Measurements from ENCODE around the gene ARVCF.

DNA sequence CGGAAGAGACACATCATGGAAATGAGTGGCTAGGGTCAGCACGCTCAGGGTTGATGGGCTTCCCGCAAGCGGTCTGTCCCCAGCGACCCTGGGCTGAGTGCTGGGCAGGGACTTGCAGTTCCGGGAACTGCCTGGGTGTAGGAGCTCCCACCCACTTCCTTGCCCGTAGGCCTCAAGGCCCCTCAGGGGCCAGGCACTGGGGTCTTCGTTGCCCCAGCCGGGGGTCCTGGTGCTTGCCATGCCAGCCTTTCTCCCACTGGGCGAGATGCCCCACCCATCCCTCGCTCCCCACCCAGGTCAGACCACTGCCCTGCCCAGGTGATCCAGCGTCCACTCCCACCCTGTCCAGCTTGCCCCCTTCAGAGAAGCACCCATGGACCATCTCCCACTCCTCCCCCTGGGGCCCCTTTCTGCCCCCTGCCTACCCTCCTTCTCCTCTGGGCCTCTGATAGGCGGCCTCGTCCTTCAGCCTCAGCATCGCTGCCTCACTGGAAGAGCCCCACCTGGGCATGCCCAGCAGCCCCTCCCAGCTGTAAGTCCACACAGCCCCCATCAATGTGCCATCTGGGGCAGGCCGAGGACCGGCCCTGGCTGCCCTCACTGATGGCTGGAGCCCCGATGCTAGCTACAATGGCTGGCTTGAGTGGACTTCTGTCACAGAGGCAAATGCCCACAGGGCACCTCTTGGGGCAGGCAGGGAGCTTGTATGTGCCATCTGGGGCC is 45.6 kb upstream of the ARVCF start:
- no peak for TF ChIP-seq EZH2 (IDR thresholded peaks at IDR 0.05; ENCODE audit: low read depth)
- TF ChIP-seq, protein P1, sequence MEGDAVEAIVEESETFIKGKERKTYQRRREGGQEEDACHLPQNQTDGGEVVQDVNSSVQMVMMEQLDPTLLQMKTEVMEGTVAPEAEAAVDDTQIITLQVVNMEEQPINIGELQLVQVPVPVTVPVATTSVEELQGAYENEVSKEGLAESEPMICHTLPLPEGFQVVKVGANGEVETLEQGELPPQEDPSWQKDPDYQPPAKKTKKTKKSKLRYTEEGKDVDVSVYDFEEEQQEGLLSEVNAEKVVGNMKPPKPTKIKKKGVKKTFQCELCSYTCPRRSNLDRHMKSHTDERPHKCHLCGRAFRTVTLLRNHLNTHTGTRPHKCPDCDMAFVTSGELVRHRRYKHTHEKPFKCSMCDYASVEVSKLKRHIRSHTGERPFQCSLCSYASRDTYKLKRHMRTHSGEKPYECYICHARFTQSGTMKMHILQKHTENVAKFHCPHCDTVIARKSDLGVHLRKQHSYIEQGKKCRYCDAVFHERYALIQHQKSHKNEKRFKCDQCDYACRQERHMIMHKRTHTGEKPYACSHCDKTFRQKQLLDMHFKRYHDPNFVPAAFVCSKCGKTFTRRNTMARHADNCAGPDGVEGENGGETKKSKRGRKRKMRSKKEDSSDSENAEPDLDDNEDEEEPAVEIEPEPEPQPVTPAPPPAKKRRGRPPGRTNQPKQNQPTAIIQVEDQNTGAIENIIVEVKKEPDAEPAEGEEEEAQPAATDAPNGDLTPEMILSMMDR (conservative IDR thresholded peaks at IDR 0.05) = no peak
